Gastroesophageal sphincter (tissue), 3 donors: Measurements from ENCODE around the gene GHITM.

Experiments used
- CTCF ChIP-seq, 4 experiments: fragments of 200-600 bp in 2 of 4; fragments of 450-650 bp in 2 of 4; sonication (generic) in 1 of 4; IDR thresholded peaks; one replicate each; pipeline ENCODE4 v1.5.1; 2017 to 2019; ENCODE audit warnings: antibody characterized with exemption in 4 of 4, mild to moderate bottlenecking in 2 of 4, moderate library complexity in 2 of 4
- EP300 ChIP-seq: sonication (generic); formaldehyde crosslinking; IDR thresholded peaks from one replicate; pipeline ENCODE4 v1.6.1; 2017; ENCODE audit warnings: antibody characterized with exemption, mild to moderate bottlenecking
- POLR2A ChIP-seq, 2 donors: fragments of 450-650 bp; IDR thresholded peaks; one replicate each; pipeline ENCODE4 v1.6.1; 2017; ENCODE audit warnings: antibody characterized with exemption in 2 of 2, mild to moderate bottlenecking in 2 of 2, moderate library complexity in 1 of 2
- POLR2AphosphoS5 ChIP-seq: sonication (generic); formaldehyde crosslinking; IDR thresholded peaks from one replicate; pipeline ENCODE4 v1.6.1; 2017; ENCODE audit warnings: antibody characterized with exemption

- TF ChIP-seq CTCF (IDR thresholded peaks at IDR 0.05) (no peak), POLR2A (IDR thresholded peaks at IDR 0.05) (no peak), POLR2AphosphoS5 (no peak), EP300 (no peak)
These were observed 57.6 kb downstream of the GHITM start for GRCh38 chr10:84196941-84197340.
